Osteocyte (in vitro differentiated cells): ENCODE measurements around the gene DUSP2. TPM values are rescaled to one million over a fixed set of nuclear protein-coding genes. Genes with fewer than 3 reads are reported as not detected.

Experiments
- DNase-seq: peaks from one replicate; pipeline ENCODE4 v3.0.0; 2021; ENCODE audit warnings: mixed read lengths; ENCODE audit not compliant: unreplicated experiment; ENCODE audit errors: extremely low spot score
- H3K27ac Mint-ChIP-seq: one replicate; pipeline ENCODE4 v1.8.0; 2021; ENCODE audit warnings: mild to moderate bottlenecking, mixed read lengths; ENCODE audit not compliant: unreplicated experiment
- H3K27me3 Mint-ChIP-seq: one replicate; pipeline ENCODE4 v1.8.0; 2021; ENCODE audit warnings: mixed read lengths; ENCODE audit not compliant: unreplicated experiment
- H3K36me3 Mint-ChIP-seq: one replicate; pipeline ENCODE4 v1.8.0; 2021; ENCODE audit warnings: mixed read lengths; ENCODE audit not compliant: unreplicated experiment
- H3K4me1 Mint-ChIP-seq: one replicate; pipeline ENCODE4 v1.8.0; 2021; ENCODE audit warnings: mixed read lengths; ENCODE audit not compliant: unreplicated experiment
- H3K4me3 Mint-ChIP-seq: one replicate; pipeline ENCODE4 v1.8.0; 2021; ENCODE audit warnings: mild to moderate bottlenecking, moderate library complexity, mixed read lengths; ENCODE audit not compliant: unreplicated experiment
- H3K9me3 Mint-ChIP-seq: one replicate; pipeline ENCODE4 v1.8.0; 2021; ENCODE audit warnings: mixed read lengths; ENCODE audit not compliant: unreplicated experiment
- total RNA-seq: library from RNA; stranded (reverse); gene quantifications from 2 replicates; pipeline ENCODE4 v1.2.1, GENCODE V29; 2021
- TF ChIP-seq, protein P1 (sequence below): fragments of 200-600 bp; sonication (generic); IDR thresholded peaks from 2 replicates; pipeline ENCODE4 v1.5.0; 2021; ENCODE audit warnings: antibody characterized with exemption, mild to moderate bottlenecking, moderate library complexity

DUSP2 gene
- total RNA-seq, 1 donor from 2014 or later: 0.78 TPM

GRCh38 chr2:96150791-96151594, 5.8 kb upstream of the DUSP2 start:
- H3K4me3 Mint-ChIP-seq: no peak overlapping the region
- H3K27me3 Mint-ChIP-seq: no peaks in the 10 kb centered on the region
- H3K9me3 Mint-ChIP-seq: no peaks in the 10 kb centered on the region
- H3K36me3 Mint-ChIP-seq: no peaks in the 10 kb centered on the region
- TF ChIP-seq, protein P1, sequence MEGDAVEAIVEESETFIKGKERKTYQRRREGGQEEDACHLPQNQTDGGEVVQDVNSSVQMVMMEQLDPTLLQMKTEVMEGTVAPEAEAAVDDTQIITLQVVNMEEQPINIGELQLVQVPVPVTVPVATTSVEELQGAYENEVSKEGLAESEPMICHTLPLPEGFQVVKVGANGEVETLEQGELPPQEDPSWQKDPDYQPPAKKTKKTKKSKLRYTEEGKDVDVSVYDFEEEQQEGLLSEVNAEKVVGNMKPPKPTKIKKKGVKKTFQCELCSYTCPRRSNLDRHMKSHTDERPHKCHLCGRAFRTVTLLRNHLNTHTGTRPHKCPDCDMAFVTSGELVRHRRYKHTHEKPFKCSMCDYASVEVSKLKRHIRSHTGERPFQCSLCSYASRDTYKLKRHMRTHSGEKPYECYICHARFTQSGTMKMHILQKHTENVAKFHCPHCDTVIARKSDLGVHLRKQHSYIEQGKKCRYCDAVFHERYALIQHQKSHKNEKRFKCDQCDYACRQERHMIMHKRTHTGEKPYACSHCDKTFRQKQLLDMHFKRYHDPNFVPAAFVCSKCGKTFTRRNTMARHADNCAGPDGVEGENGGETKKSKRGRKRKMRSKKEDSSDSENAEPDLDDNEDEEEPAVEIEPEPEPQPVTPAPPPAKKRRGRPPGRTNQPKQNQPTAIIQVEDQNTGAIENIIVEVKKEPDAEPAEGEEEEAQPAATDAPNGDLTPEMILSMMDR: no peak
- no peaks in the 10 kb centered on the region for H3K4me1 Mint-ChIP-seq
- no peak for DNase-seq
- no peak overlapping the region for H3K27ac Mint-ChIP-seq

GRCh38 chr2:96150007-96150640, 4.9 kb upstream of the DUSP2 start:
- Mint-ChIP-seq H3K27ac (no peak overlapping the region), H3K27me3 (no peaks in the 10 kb centered on the region), H3K9me3 (no peaks in the 10 kb centered on the region), H3K36me3 (no peaks in the 10 kb centered on the region), H3K4me3 (no peak overlapping the region), H3K4me1 (no peaks in the 10 kb centered on the region)
- TF ChIP-seq, protein P1: no peak
- DNase-seq: no peak

- no peaks in the 10 kb centered on the region for H3K36me3 Mint-ChIP-seq
- H3K27me3 Mint-ChIP-seq: no peaks in the 10 kb centered on the region
- no peaks in the 10 kb centered on the region for H3K9me3 Mint-ChIP-seq
- no peak overlapping the region for H3K4me3 Mint-ChIP-seq
- no peak for DNase-seq
- H3K27ac Mint-ChIP-seq: no peak overlapping the region
- TF ChIP-seq, protein P1: no peak
- no peaks in the 10 kb centered on the region for H3K4me1 Mint-ChIP-seq
Observed at GRCh38 chr2:96148410-96149217, 3.4 kb upstream of the DUSP2 start.

GRCh38 chr2:96147593-96148201, 2.5 kb upstream of the DUSP2 start:
- H3K27me3 Mint-ChIP-seq: no peaks in the 10 kb centered on the region
- H3K27ac Mint-ChIP-seq: no peak overlapping the region
- H3K9me3 Mint-ChIP-seq: no peaks in the 10 kb centered on the region
- no peak for DNase-seq
- H3K36me3 Mint-ChIP-seq: no peaks in the 10 kb centered on the region
- TF ChIP-seq, protein P1: no peak
- no peaks in the 10 kb centered on the region for H3K4me1 Mint-ChIP-seq
- no peak overlapping the region for H3K4me3 Mint-ChIP-seq
